Fibroblast of lung (primary cell): ENCODE results near the gene RNF215. TPM values are rescaled to one million over a fixed set of nuclear protein-coding genes. Genes with fewer than 3 reads are reported as not detected.

Experiments used
- DNase-seq, 2 donors: peaks; one replicate each; pipeline versions ENCODE4 v3.0.0 to v3.0.0-alpha.2; 2010; ENCODE audit warnings: low read depth in 2 of 2
- H2AFZ ChIP-seq: 2 replicates; pipeline ENCODE4 v1.5.1; 2012; ENCODE audit warnings: low read length, control low read depth, inconsistent platforms
- H3K27ac ChIP-seq: 2 replicates; pipeline ENCODE4 v1.5.1; 2011; ENCODE audit warnings: low read length, control low read depth; ENCODE audit not compliant: insufficient read depth
- H3K27me3 ChIP-seq: 2 replicates; pipeline ENCODE4 v1.5.1; 2011; ENCODE audit warnings: mild to moderate bottlenecking, low read length; ENCODE audit not compliant: control insufficient read depth, insufficient read depth
- H3K36me3 ChIP-seq: 2 replicates; pipeline ENCODE4 v1.5.1; 2011; ENCODE audit warnings: low read length; ENCODE audit not compliant: control insufficient read depth, insufficient read depth
- H3K4me1 ChIP-seq: 2 replicates; pipeline ENCODE4 v1.5.1; 2011; ENCODE audit warnings: low read length; ENCODE audit not compliant: control insufficient read depth, insufficient read depth; ENCODE audit errors: extremely low read depth
- H3K4me2 ChIP-seq: 2 replicates; pipeline ENCODE4 v1.5.1; 2011; ENCODE audit warnings: low read length, control low read depth; ENCODE audit not compliant: insufficient read depth; ENCODE audit errors: extremely low read depth
- H3K4me3 ChIP-seq, 4 experiments: fragments of 200-600 bp in 1 of 4; sonication (generic) in 1 of 4; replicated peaks in 1 of 4; 2 replicates each; pipeline ENCODE4 v1.5.1; 2011 to 2016; ENCODE audit warnings: low read length in 4 of 4, low read depth in 3 of 4, mild to moderate bottlenecking in 3 of 4, control low read depth in 2 of 4, inconsistent platforms in 1 of 4, mixed read lengths in 1 of 4; ENCODE audit not compliant: insufficient read depth in 1 of 4; ENCODE audit errors: control extremely low read depth in 1 of 4
- H3K79me2 ChIP-seq: 2 replicates; pipeline ENCODE4 v1.5.1; 2012; ENCODE audit warnings: mild to moderate bottlenecking, low read length, inconsistent platforms; ENCODE audit not compliant: control insufficient read depth, insufficient read depth
- H3K9ac ChIP-seq: 2 replicates; pipeline ENCODE4 v1.5.1; 2011; ENCODE audit warnings: mild to moderate bottlenecking, low read length, control low read depth; ENCODE audit not compliant: insufficient read depth
- H3K9me3 ChIP-seq: 2 replicates; pipeline ENCODE4 v1.5.1; 2012; ENCODE audit warnings: low read depth, low read length; ENCODE audit not compliant: control insufficient read depth, insufficient read depth
- H4K20me1 ChIP-seq: 2 replicates; pipeline ENCODE4 v1.5.1; 2011; ENCODE audit warnings: low read length; ENCODE audit not compliant: control insufficient read depth, insufficient read depth; ENCODE audit errors: extremely low read depth
- CTCF ChIP-seq, 2 donors: IDR thresholded peaks in 1 of 2; conservative IDR thresholded peaks in 1 of 2; 1 replicate in 1 of 2; 2 replicates in 1 of 2; pipeline ENCODE4 v1.5.1; 2011 to 2012; ENCODE audit warnings: low read length in 2 of 2, control low read depth in 1 of 2, inconsistent platforms in 1 of 2, low read depth in 1 of 2, mild to moderate bottlenecking in 1 of 2
- EZH2 ChIP-seq: IDR thresholded peaks from 2 replicates; pipeline ENCODE4 v1.5.1; 2012; ENCODE audit warnings: low read length, control low read depth, mild to moderate bottlenecking; ENCODE audit errors: missing control alignments
- polyA plus RNA-seq, 2 donors: library from polyadenylated mRNA; depleted of rRNA in 1 of 2; stranded (reverse) in 1 of 2; unstranded in 1 of 2; fragments of >200 nt; gene quantifications; 2 replicates each; pipeline ENCODE4 v1.2.1, GENCODE V29; 2011 to 2012; ENCODE audit warnings: missing spikeins in 1 of 2
- total RNA-seq: library from RNA; depleted of rRNA; stranded (reverse); fragments of >200 nt; gene quantifications from 2 replicates; pipeline ENCODE4 v1.2.1, GENCODE V29; 2014

Gene RNF215
- total and polyA plus RNA-seq, 2 donors (not counting 1 experiment from before 2014, with no cell fraction given) = 5.3 to 30.2 TPM

DNA sequence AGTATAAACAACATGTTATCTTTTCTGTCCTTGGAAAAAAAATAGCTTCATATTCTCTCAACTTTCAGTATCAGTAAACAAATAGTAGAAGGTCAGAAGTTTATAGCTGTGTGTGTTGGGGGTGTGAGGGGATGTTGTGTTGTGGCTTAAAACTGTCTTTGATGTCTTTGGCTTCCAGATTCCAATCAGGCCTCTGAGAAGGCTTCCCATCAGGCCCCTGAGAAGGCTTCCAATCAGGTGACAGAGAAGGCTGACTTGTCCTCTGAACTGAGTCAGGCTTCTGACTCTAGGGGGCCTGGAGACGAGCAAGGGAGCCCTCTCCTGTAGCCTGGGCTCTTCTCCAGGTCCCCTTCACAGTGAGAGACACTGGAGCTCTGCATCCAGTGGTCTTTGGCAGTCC is 47.6 kb upstream of the RNF215 start:
- Histone ChIP-seq H3K27ac (no peak overlapping the region), H2AFZ (no peak overlapping the region), H3K36me3 (no peaks in the 10 kb centered on the region), H3K27me3 (no peaks in the 10 kb centered on the region), H3K9me3 (no peaks in the 10 kb centered on the region), H3K4me3 (no peak overlapping the region), H3K4me1 (no peaks in the 10 kb centered on the region), H3K79me2 (no peaks in the 10 kb centered on the region), H4K20me1 (no peaks in the 10 kb centered on the region), H3K9ac (no peak overlapping the region), H3K4me2 (no peak overlapping the region)
- TF ChIP-seq CTCF (conservative IDR thresholded peaks at IDR 0.05 in 1 of 2, IDR thresholded peaks at IDR 0.05 in 1 of 2; ENCODE audit: low read depth in 1 of 2, low read length in 2 of 2) (no peak), EZH2 (no peak)
- no peak for DNase-seq

- no peaks in the 10 kb centered on the region for H3K27me3 ChIP-seq
- H3K9ac ChIP-seq = no peak overlapping the region
- no peaks in the 10 kb centered on the region for H4K20me1 ChIP-seq
- no peak for DNase-seq
- no peak overlapping the region for H3K4me2 ChIP-seq
- H3K36me3 ChIP-seq = no peaks in the 10 kb centered on the region
- no peaks in the 10 kb centered on the region for H3K9me3 ChIP-seq
- H3K79me2 ChIP-seq = no peaks in the 10 kb centered on the region
- no peak overlapping the region for H3K27ac ChIP-seq
- H3K4me1 ChIP-seq = no peaks in the 10 kb centered on the region
- TF ChIP-seq CTCF (conservative IDR thresholded peaks at IDR 0.05 in 1 of 2, IDR thresholded peaks at IDR 0.05 in 1 of 2; ENCODE audit: low read depth in 1 of 2, low read length in 2 of 2) = no peak
- no peak for TF ChIP-seq EZH2
- no peak overlapping the region for H3K4me3 ChIP-seq
- H2AFZ ChIP-seq = no peak overlapping the region
Observed at GRCh38 chr22:30433773-30434172, 46.6 kb upstream of the RNF215 start.

DNA sequence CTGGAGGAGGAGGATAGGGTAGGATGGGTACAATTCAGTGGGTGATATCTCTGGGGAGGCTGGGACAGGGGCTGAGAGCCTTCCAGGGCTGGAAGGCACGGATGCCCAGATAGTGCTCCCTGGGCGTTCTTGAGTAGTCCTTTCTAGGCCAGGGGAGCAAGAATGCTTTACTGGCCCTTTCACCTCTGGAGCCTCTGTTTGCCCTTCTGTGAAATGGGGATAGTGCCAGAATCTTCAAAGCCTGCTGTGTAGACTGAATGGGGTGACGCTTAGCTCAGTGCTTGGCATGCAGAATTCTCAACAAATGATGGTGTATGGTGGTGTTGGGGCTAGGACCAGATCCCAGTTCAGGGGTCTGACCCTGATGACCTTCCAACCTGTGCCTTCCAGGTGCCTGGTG is 46.0 kb upstream of the RNF215 start:
- Histone ChIP-seq H3K9me3 (no peaks in the 10 kb centered on the region), H3K4me1 (no peaks in the 10 kb centered on the region), H3K4me2 (no peak overlapping the region), H4K20me1 (no peaks in the 10 kb centered on the region), H3K36me3 (no peaks in the 10 kb centered on the region), H3K27ac (no peak overlapping the region), H3K9ac (no peak overlapping the region), H3K4me3 (no peak overlapping the region), H3K27me3 (no peaks in the 10 kb centered on the region), H2AFZ (no peak overlapping the region), H3K79me2 (no peaks in the 10 kb centered on the region)
- no peak for TF ChIP-seq CTCF (conservative IDR thresholded peaks at IDR 0.05 in 1 of 2, IDR thresholded peaks at IDR 0.05 in 1 of 2; ENCODE audit: low read depth in 1 of 2, low read length in 2 of 2)
- no peak for TF ChIP-seq EZH2
- no peak for DNase-seq
